Activated T-cell treated with anti-CD3 and anti-CD28 coated beads, Interleukin-2, amount 50 U/mL, for 24 hours (primary cell): ENCODE results near the gene GULP1.

Experiments
- DNase-seq: peaks from one replicate; pipeline ENCODE4 v3.0.0-alpha.2; 2020
- H3K27ac Mint-ChIP-seq: 2 replicates; pipeline ENCODE4 v1.8.0; 2020; ENCODE audit warnings: mild to moderate bottlenecking, mixed read lengths
- H3K27me3 Mint-ChIP-seq: 2 replicates; pipeline ENCODE4 v1.8.0; 2020; ENCODE audit warnings: mixed read lengths
- H3K36me3 Mint-ChIP-seq: 2 replicates; pipeline ENCODE4 v1.8.0; 2020; ENCODE audit warnings: low read depth, mixed read lengths
- H3K4me1 Mint-ChIP-seq: 2 replicates; pipeline ENCODE4 v1.8.0; 2020; ENCODE audit warnings: low read depth, mixed read lengths
- H3K4me3 Mint-ChIP-seq: 2 replicates; pipeline ENCODE4 v1.8.0; 2020; ENCODE audit warnings: mild to moderate bottlenecking, moderate library complexity, mixed read lengths
- H3K9me3 Mint-ChIP-seq: 2 replicates; pipeline ENCODE4 v1.8.0; 2020; ENCODE audit warnings: mixed read lengths

GULP1 gene

GRCh38 chr2:188622601-188623260 lies 331.1 kb downstream of the GULP1 start:
- DNase-seq = no peak
- Mint-ChIP-seq H3K4me3 (no peak overlapping the region), H3K36me3 (no peaks in the 10 kb centered on the region), H3K27ac (no peak overlapping the region), H3K9me3 (no peaks in the 10 kb centered on the region), H3K27me3 (peaks cover 2% of the 10 kb centered on the region), H3K4me1 (no peaks in the 10 kb centered on the region)

- Mint-ChIP-seq H3K36me3 (no peaks in the 10 kb centered on the region), H3K27me3 (peaks cover 2% of the 10 kb centered on the region), H3K27ac (no peak overlapping the region), H3K4me3 (no peak overlapping the region), H3K4me1 (no peaks in the 10 kb centered on the region), H3K9me3 (no peaks in the 10 kb centered on the region)
- no peak for DNase-seq
These were observed 332.4 kb downstream of the GULP1 start for GRCh38 chr2:188623995-188624643.

GRCh38 chr2:188627471-188627870 lies 335.8 kb downstream of the GULP1 start:
- DNase-seq = no peak
- Mint-ChIP-seq H3K4me3 (no peak overlapping the region), H3K27ac (no peak overlapping the region), H3K27me3 (no peaks in the 10 kb centered on the region), H3K9me3 (no peaks in the 10 kb centered on the region), H3K36me3 (no peaks in the 10 kb centered on the region), H3K4me1 (no peaks in the 10 kb centered on the region)

- no peak for DNase-seq
These were observed 337.5 kb downstream of the GULP1 start for GRCh38 chr2:188628989-188629752.

GRCh38 chr2:188629753-188630527 lies 338.3 kb downstream of the GULP1 start:
- Mint-ChIP-seq H3K4me3 (no peak overlapping the region), H3K9me3 (no peaks in the 10 kb centered on the region), H3K27ac (no peak overlapping the region), H3K4me1 (no peaks in the 10 kb centered on the region), H3K36me3 (no peaks in the 10 kb centered on the region), H3K27me3 (no peaks in the 10 kb centered on the region)
- DNase-seq = no peak

More at GRCh38 chr2:188628989-188629752, 337.5 kb downstream of the GULP1 start:
- Mint-ChIP-seq H3K4me3 (no peak overlapping the region), H3K4me1 (no peaks in the 10 kb centered on the region), H3K36me3 (no peaks in the 10 kb centered on the region), H3K27me3 (no peaks in the 10 kb centered on the region), H3K9me3 (no peaks in the 10 kb centered on the region), H3K27ac (no peak overlapping the region)

GRCh38 chr2:188631037-188631809 lies 339.5 kb downstream of the GULP1 start:
- no peak for DNase-seq
- no peak overlapping the region for H3K4me3 Mint-ChIP-seq
- no peaks in the 10 kb centered on the region for H3K27me3 Mint-ChIP-seq
- H3K36me3 Mint-ChIP-seq = no peaks in the 10 kb centered on the region
- no peaks in the 10 kb centered on the region for H3K4me1 Mint-ChIP-seq
- H3K9me3 Mint-ChIP-seq = no peaks in the 10 kb centered on the region
- H3K27ac Mint-ChIP-seq = no peak overlapping the region

- no peaks in the 10 kb centered on the region for H3K27me3 Mint-ChIP-seq
- H3K9me3 Mint-ChIP-seq = no peaks in the 10 kb centered on the region
- H3K4me3 Mint-ChIP-seq = no peak overlapping the region
- H3K27ac Mint-ChIP-seq = no peak overlapping the region
- no peaks in the 10 kb centered on the region for H3K36me3 Mint-ChIP-seq
- H3K4me1 Mint-ChIP-seq = no peaks in the 10 kb centered on the region
- DNase-seq = no peak
These were observed 343.0 kb downstream of the GULP1 start for GRCh38 chr2:188634656-188635055.
